Karpas-422 (cell line): ENCODE data around the gene RASA1. TPM values are rescaled to one million over a fixed set of nuclear protein-coding genes. Genes with fewer than 3 reads are reported as not detected.
A peak's percentile ranks its signal among the peaks of the same experiment; 100 is the strongest.

Experiments
- DNase-seq: peaks from one replicate; pipeline ENCODE4 v3.0.0-alpha.2; 2015
- H2AFZ ChIP-seq: fragments of 200-600 bp; sonication (generic); 2 replicates; pipeline ENCODE4 v1.6.1; 2014; ENCODE audit warnings: antibody characterized with exemption, low read length, mixed read lengths
- H3K27ac ChIP-seq: fragments of 200-600 bp; sonication (generic); 2 replicates; pipeline ENCODE4 v1.5.1; 2014; ENCODE audit warnings: mild to moderate bottlenecking, low read length, moderate library complexity
- H3K27me3 ChIP-seq: fragments of 200-600 bp; sonication (generic); 2 replicates; pipeline ENCODE4 v1.6.1; 2014; ENCODE audit warnings: low read length, mixed read lengths
- H3K36me3 ChIP-seq: fragments of 200-600 bp; sonication (generic); 2 replicates; pipeline ENCODE4 v1.6.1; 2014; ENCODE audit warnings: low read length, mixed read lengths; ENCODE audit not compliant: insufficient read depth
- H3K4me1 ChIP-seq: fragments of 200-600 bp; sonication (generic); 2 replicates; pipeline ENCODE4 v1.6.1; 2014; ENCODE audit warnings: mild to moderate bottlenecking, low read length, mixed read lengths
- H3K4me2 ChIP-seq: fragments of 200-600 bp; sonication (generic); 2 replicates; pipeline ENCODE4 v1.6.1; 2014; ENCODE audit warnings: low read length, low read depth, mild to moderate bottlenecking; ENCODE audit not compliant: poor library complexity, severe bottlenecking
- H3K4me3 ChIP-seq: fragments of 200-600 bp; sonication (generic); 2 replicates; pipeline ENCODE4 v1.5.1; 2014; ENCODE audit warnings: mild to moderate bottlenecking, antibody characterized with exemption, low read length, mixed read lengths
- H3K79me2 ChIP-seq: fragments of 200-600 bp; sonication (generic); 2 replicates; pipeline ENCODE4 v1.6.1; 2014; ENCODE audit warnings: mild to moderate bottlenecking, low read length, mixed read lengths
- H3K9ac ChIP-seq: fragments of 200-600 bp; sonication (generic); 2 replicates; pipeline ENCODE4 v1.6.0; 2014; ENCODE audit warnings: low read length
- H3K9me2 ChIP-seq: fragments of 200-600 bp; sonication (generic), shearing (Covaris generic); replicated peaks from 2 replicates; pipeline ENCODE4 v1.6.0; 2014; ENCODE audit warnings: mild to moderate bottlenecking, low read length, moderate library complexity; ENCODE audit not compliant: insufficient read depth
- H3K9me3 ChIP-seq: fragments of 300-700, 200-600 bp; sonication (generic); 2 replicates; pipeline ENCODE4 v1.6.1; 2014; ENCODE audit warnings: low read length, mixed read lengths
- H4K20me1 ChIP-seq: fragments of 200-600 bp; sonication (generic); 2 replicates; pipeline ENCODE4 v1.6.1; 2014; ENCODE audit warnings: mild to moderate bottlenecking, antibody characterized with exemption, low read length, low read depth; ENCODE audit not compliant: insufficient read depth
- total RNA-seq: library from RNA; depleted of rRNA; stranded (reverse); fragments of >200 nt; shearing (Covaris generic); gene quantifications from 2 replicates; pipeline ENCODE4 v1.2.3, GENCODE V29; 2014; ENCODE audit warnings: low replicate concordance

RASA1 gene
- total RNA-seq, 1 experiment from 2014 or later = 26.3 TPM

- Histone ChIP-seq H4K20me1 (0 out of 2 replicates have a peak, but pooled peaks cover 6% of the 10 kb centered on the region), H3K27ac (peak overlapping the region; percentile 22; the same call in 1 of the 2 replicates), H3K79me2 (peaks cover 52% of the 10 kb centered on the region), H3K4me2 (peak overlapping the region; percentile 93), H3K9me2 (no peaks in the 10 kb centered on the region), H3K36me3 (peaks cover 36% of the 10 kb centered on the region), H2AFZ (peak overlapping the region; percentile 53), H3K4me3 (peak overlapping the region; percentile 85), H3K27me3 (no peaks in the 10 kb centered on the region), H3K9ac (peak overlapping the region; percentile 80), H3K4me1 (peaks cover 21% of the 10 kb centered on the region), H3K9me3 (no peaks in the 10 kb centered on the region)
- DNase-seq = peak; percentile 73
These were observed 144.4 kb downstream of the RASA1 start for GRCh38 chr5:87411973-87412629.

GRCh38 chr5:87412630-87413342 is 145.1 kb downstream of the RASA1 start, which contains the start of gene CCNH:
CCNH (minus strand) TSS chr5:87412930; CDS start chr5:87412794, 136 bp downstream.
- Histone ChIP-seq H3K9me2 (no peaks in the 10 kb centered on the region), H3K27ac (peak within 1 kb of the TSS; percentile 22; the same call in 1 of the 2 replicates), H2AFZ (peak within 1 kb of the TSS; percentile 87), H4K20me1 (0 out of 2 replicates have a peak, but pooled peaks cover 6% of the 10 kb centered on the region), H3K27me3 (no peaks in the 10 kb centered on the region), H3K9ac (peak within 1 kb of the TSS; percentile 80), H3K4me3 (peak within 1 kb of the TSS; percentile 85), H3K36me3 (peaks cover 29% of the 10 kb centered on the region), H3K4me1 (peaks cover 21% of the 10 kb centered on the region), H3K4me2 (peak within 1 kb of the TSS; percentile 93), H3K79me2 (peaks cover 46% of the 10 kb centered on the region), H3K9me3 (no peaks in the 10 kb centered on the region)
- DNase-seq = peak; percentile 99

- Histone ChIP-seq H3K4me3 (peak overlapping the region; percentile 85), H3K9me3 (no peaks in the 10 kb centered on the region), H3K36me3 (peaks cover 26% of the 10 kb centered on the region), H3K27ac (no peak overlapping the region), H4K20me1 (0 out of 2 replicates have a peak, but pooled peaks cover 6% of the 10 kb centered on the region), H3K4me1 (peaks cover 21% of the 10 kb centered on the region), H3K9me2 (no peaks in the 10 kb centered on the region), H3K79me2 (peaks cover 43% of the 10 kb centered on the region), H3K9ac (peak overlapping the region; percentile 68), H3K27me3 (no peaks in the 10 kb centered on the region), H3K4me2 (peak overlapping the region; percentile 93), H2AFZ (peak overlapping the region; percentile 87)
- no peak for DNase-seq
These were observed 145.6 kb downstream of the RASA1 start for GRCh38 chr5:87413343-87413645.

- Histone ChIP-seq H3K36me3 (no peaks in the 10 kb centered on the region), H2AFZ (no peak overlapping the region), H3K4me1 (peaks cover under 1% of the 10 kb centered on the region; the same call in 1 of the 2 replicates), H3K4me2 (no peak overlapping the region), H3K27me3 (no peaks in the 10 kb centered on the region), H4K20me1 (no peaks in the 10 kb centered on the region), H3K79me2 (no peaks in the 10 kb centered on the region), H3K9ac (no peak overlapping the region), H3K9me3 (no peaks in the 10 kb centered on the region), H3K27ac (no peak overlapping the region), H3K4me3 (no peak overlapping the region), H3K9me2 (no peaks in the 10 kb centered on the region)
- DNase-seq = no peak
These were observed 150.8 kb downstream of the RASA1 start for GRCh38 chr5:87418506-87418905.

GRCh38 chr5:87421307-87421706 is 153.6 kb downstream of the RASA1 start:
- DNase-seq = no peak
- Histone ChIP-seq H2AFZ (no peak overlapping the region), H3K9me2 (no peaks in the 10 kb centered on the region), H3K9me3 (no peaks in the 10 kb centered on the region), H3K27me3 (no peaks in the 10 kb centered on the region), H3K79me2 (no peaks in the 10 kb centered on the region), H3K9ac (no peak overlapping the region), H3K4me1 (no peaks in the 10 kb centered on the region), H3K4me3 (no peak overlapping the region), H3K4me2 (no peak overlapping the region), H3K36me3 (no peaks in the 10 kb centered on the region), H4K20me1 (no peaks in the 10 kb centered on the region), H3K27ac (no peak overlapping the region)

- Histone ChIP-seq H3K4me1 (no peaks in the 10 kb centered on the region), H3K9ac (no peak overlapping the region), H3K9me3 (no peaks in the 10 kb centered on the region), H3K4me2 (no peak overlapping the region), H4K20me1 (no peaks in the 10 kb centered on the region), H2AFZ (no peak overlapping the region), H3K27me3 (no peaks in the 10 kb centered on the region), H3K27ac (no peak overlapping the region), H3K36me3 (no peaks in the 10 kb centered on the region), H3K9me2 (no peaks in the 10 kb centered on the region), H3K79me2 (no peaks in the 10 kb centered on the region), H3K4me3 (no peak overlapping the region)
- DNase-seq = no peak
These were observed 156.1 kb downstream of the RASA1 start for GRCh38 chr5:87423755-87424154.

GRCh38 chr5:87430863-87431457 is 163.3 kb downstream of the RASA1 start:
- H4K20me1 ChIP-seq = no peaks in the 10 kb centered on the region
- no peak overlapping the region for H3K4me2 ChIP-seq
- DNase-seq = no peak
- H3K9ac ChIP-seq = no peak overlapping the region
- H3K79me2 ChIP-seq = no peaks in the 10 kb centered on the region
- no peak overlapping the region for H3K4me3 ChIP-seq
- H2AFZ ChIP-seq = no peak overlapping the region
- H3K27me3 ChIP-seq = no peaks in the 10 kb centered on the region
- H3K27ac ChIP-seq = no peak overlapping the region
- H3K4me1 ChIP-seq = no peaks in the 10 kb centered on the region
- no peaks in the 10 kb centered on the region for H3K36me3 ChIP-seq
- H3K9me3 ChIP-seq = no peaks in the 10 kb centered on the region
- no peaks in the 10 kb centered on the region for H3K9me2 ChIP-seq

GRCh38 chr5:87432460-87432859 is 164.8 kb downstream of the RASA1 start:
- H3K4me2 ChIP-seq = no peak overlapping the region
- no peak overlapping the region for H3K9ac ChIP-seq
- no peak overlapping the region for H2AFZ ChIP-seq
- H3K9me2 ChIP-seq = no peaks in the 10 kb centered on the region
- H3K27me3 ChIP-seq = no peaks in the 10 kb centered on the region
- no peak for DNase-seq
- no peaks in the 10 kb centered on the region for H3K36me3 ChIP-seq
- H4K20me1 ChIP-seq = no peaks in the 10 kb centered on the region
- no peak overlapping the region for H3K27ac ChIP-seq
- H3K4me1 ChIP-seq = no peaks in the 10 kb centered on the region
- H3K79me2 ChIP-seq = no peaks in the 10 kb centered on the region
- no peaks in the 10 kb centered on the region for H3K9me3 ChIP-seq
- no peak overlapping the region for H3K4me3 ChIP-seq
